Activated CD4-positive, CD25-positive, alpha-beta regulatory T cell treated with anti-CD3 and anti-CD28 coated beads, Interleukin-2, amount 50 U/mL, for 24 hours (primary cell): ENCODE results near the gene THSD1.
"Not testable (repeated sequence)": the region's sequence is repeated elsewhere in the genome, so short reads cannot be mapped to it uniquely, and the experiment has no call there.

Experiments
- ATAC-seq, 2 donors: fragments of 150-1000 bp; cut with Tn5 transposase; one replicate each; pipeline ENCODE4 v1.10.0; 2021; ENCODE audit warnings: mild to moderate bottlenecking in 1 of 2, moderate library complexity in 1 of 2

The THSD1 gene

DNA sequence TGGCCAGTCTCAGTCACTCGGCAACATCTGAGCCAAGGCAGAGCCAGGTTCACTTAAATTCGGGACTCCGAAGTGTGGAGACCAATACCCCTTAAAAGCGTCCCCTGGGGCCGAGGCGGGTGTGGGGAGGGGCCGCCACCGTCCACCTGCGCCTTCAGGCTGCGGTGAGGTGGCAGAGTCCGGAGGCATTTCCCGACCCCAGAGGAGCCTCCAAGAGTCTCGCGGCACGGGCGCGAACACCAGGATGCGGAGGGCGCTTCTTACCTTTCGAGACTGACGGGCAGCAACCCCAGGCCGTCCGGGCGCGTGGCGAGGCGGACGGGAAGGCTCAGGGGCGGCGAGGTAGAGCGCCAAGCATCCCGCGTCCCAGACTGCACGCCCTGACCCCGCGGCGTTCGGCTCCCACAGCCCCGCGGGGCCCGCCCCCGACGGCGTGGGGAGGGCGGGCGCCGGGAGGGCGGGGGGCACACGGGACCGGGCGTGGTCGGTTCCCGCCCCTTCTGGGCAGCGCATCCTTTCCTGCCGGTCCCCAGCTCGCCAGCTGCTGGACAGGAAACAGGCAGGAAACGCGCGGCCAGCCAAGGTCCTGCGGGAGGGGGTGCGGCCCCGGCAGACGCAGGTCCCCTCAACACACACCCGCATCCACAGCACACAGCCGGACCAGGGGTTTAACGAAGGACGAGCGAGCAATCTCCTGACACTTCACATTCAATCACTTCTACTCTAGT, at the start of gene THSD1:
Gene THSD1 (minus strand): TSS at position 406 of the 728 bp plus-strand sequence. CDS start 3,572 bp downstream, outside the sequence.
- ATAC-seq: peak; percentile 38 to 53

- peak; percentile 40 to 55 for ATAC-seq
These were observed 49.7 kb upstream of the THSD1 start for GRCh38 chr13:52455677-52456041.

DNA sequence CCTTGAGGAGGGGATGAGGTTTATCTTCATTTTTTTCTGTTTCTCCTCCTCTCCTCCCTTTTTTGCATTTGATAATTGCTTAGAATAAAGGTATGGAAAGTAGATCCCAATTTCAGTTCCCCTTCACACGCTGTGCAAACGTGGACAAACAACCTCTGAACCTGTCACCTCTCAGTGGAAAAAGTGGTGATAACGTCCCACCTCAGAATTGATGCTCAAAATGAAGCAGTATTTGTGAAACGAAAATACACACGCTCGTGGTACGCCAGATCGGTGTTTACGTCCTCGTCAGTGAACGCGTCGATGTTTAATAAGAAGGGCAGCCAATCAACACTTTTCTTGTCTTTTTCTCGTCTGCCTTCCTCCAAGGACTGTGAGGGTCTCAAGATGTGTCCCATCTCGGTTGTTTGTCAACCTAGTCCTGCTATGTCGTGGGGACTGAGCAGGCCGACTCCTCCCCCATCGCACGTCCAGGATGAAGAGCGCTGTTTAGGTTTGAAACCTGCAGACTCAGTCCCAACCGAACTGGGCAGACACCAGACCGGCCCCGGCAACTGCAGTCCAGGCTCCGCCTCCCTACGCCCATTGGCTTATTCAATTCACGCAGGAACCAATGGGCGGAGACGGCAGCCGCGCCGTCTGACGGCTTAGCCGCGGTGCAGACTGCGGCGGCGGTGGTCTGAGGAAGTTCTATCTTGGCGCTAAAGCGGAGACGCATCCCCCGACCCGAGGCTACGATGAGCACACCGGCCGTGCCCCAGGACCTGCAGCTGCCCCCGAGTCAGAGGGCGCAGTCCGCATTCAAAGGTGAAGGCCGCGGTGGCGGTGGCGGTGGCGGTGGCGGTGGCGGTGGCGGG, 49.1 kb upstream of the THSD1 start, which contains the start of gene CKAP2:
Gene CKAP2 (plus strand): TSS at position 659 of the 857 bp plus-strand sequence. CDS start 79 bp downstream, at position 738.
- ATAC-seq: peak; percentile 82 to 83

DNA sequence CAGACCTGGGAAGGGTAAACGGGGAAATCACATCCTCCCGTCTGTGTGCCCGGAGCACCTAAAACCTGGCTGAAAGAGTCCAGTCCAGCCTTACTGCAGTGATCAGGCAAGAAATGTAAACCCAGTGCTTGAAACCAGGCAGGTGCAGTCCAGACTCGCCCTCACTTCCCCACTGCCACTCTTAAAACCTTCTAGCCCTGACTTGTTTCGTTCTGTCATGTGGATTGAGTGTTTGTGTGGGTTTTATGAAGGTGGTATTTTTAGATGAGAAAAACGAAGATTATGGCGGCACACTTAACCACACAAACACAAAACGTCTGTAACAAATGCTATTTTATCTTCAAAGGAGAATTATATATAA, 48.5 kb upstream of the THSD1 start:
- ATAC-seq: no peak

- no peak for ATAC-seq
These were observed 46.5 kb upstream of the THSD1 start for GRCh38 chr13:52452470-52452869.

DNA sequence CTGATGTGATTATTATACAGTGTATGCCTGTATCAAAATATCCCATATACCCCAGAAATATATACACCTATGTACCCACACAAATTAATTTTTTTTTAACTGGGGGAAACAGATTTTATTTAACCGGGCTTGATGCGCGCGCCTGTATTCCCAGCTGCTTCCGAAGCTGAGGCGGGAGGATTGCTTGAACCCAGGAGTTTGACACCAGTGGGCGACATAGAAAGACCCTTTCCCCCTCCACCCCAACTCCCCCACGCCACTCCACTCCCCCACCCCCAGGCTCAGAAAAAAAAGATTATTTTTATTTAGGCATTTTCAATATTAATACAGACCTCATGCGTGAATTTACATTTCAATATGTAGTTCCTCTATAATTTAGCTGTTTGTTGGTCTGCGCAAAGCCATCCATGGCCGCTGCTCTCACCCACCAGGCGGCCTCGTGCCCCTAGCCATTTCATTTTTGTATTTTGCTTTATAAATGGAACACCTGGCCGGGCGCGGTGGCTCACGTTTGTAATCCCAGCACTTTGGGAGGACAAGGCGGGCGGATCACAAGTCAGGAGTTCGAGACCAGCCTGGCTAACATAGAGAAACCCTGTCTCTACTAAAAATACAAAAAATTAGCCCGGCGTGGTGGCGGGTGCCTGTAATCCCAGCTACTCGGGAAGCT, 45.3 kb upstream of the THSD1 start:
- no peak for ATAC-seq

DNA sequence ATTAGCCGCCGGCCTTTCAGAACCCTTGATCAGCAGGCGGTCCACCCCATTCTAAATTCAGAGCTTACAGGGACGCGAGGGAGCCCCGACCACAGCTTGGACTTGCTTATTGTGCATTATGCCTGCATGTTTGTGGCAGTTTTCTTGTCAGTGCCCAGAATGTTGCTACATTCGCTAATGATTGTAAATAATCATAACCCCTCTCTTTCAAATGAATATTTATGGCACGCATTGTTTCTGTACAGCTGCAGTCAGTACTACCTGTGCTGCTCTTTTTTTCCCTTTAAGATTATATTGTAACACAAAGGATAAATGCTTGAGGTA, 44.8 kb upstream of the THSD1 start:
- no peak for ATAC-seq

DNA sequence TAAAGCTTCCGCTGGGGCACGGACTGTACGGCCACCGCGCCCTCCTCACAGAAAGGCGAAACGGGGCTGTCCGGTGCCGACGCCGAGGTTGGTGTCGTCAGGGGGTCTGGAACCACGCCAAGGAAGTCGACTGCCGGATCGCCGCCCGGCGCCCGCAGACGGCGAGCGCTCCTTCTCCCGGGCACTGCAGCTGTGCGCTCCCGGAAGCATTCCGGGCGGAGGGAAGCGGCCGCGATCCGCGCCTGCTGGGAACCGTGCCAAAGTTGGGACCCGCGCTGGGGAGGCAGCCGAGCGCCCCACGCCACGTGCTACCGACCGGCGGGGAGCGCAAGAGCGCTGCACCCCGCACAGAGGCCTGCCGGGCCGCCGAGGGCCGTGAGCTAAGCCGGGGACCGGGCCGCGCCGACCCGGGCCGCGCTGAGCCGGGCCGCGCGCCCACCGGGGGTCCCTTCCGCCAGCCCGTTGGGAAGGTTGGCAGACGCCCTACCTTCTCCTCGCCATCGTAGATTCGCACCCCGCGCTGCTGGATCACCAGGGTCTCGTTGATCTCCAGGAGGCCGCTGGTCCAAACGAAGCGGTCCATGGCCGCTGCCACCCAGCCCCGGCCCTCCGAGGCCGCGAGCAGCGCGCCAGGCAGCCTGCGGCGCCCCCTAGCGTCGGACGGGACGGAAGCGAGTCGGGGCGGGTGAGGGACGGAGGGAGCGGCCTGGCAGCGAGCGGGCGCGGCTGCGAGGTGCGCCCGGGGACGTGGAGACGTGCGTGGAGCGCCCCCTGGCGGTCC, 44.2 kb upstream of the THSD1 start, which contains the start of gene VPS36:
Gene VPS36 (minus strand): TSS at position 623 of the 781 bp plus-strand sequence. CDS start 40 bp downstream, at position 583.
- peak; percentile 76 to 79 for ATAC-seq

- ATAC-seq: no peak
These were observed 43.5 kb upstream of the THSD1 start for GRCh38 chr13:52449331-52450011.

GRCh38 chr13:52447815-52448552, 42.0 kb upstream of the THSD1 start:
- no peak for ATAC-seq

DNA sequence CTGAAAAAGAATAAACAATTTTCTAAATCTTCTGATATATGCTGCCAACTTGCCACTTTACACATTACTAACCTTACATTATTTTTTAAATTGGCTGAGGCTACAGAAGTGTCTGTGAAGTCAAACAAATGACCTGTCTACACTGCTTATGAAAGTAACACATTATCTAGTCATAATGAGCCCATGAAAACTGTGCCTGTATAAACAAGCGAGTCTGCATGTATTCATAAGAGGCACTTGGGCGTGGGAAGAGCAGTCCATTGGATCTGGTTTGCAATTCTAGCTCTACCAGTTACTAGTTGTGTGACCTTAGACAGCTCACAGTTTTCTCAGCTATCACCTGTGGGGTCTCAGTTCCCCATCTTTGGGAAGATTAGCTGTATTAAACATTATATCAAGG, 41.4 kb upstream of the THSD1 start:
- ATAC-seq: peak in 1 of 2 donors; percentile 16

DNA sequence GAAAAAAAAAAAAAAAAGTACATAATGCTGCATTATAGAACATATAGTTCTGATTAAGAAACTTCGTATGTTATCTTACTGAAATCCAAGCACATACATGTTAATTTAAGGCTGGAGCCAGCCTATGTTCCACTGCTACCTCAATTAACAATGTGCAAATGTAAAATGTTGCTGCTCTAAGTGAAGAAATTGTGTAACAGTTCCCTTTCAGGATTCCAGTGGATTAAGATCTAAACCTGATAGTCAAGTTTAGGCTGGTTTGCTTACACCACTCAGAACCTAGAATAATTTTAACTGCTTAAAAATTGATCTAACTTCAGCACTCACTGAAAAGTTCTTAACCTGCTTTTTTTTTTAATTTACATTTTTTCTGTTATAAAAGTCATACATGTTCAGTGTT, 40.3 kb upstream of the THSD1 start:
- ATAC-seq: no peak

- ATAC-seq: no peak
These were observed 26.5 kb upstream of the THSD1 start for GRCh38 chr13:52432456-52432855.

GRCh38 chr13:52428295-52428694, 22.3 kb upstream of the THSD1 start:
- no peak for ATAC-seq

DNA sequence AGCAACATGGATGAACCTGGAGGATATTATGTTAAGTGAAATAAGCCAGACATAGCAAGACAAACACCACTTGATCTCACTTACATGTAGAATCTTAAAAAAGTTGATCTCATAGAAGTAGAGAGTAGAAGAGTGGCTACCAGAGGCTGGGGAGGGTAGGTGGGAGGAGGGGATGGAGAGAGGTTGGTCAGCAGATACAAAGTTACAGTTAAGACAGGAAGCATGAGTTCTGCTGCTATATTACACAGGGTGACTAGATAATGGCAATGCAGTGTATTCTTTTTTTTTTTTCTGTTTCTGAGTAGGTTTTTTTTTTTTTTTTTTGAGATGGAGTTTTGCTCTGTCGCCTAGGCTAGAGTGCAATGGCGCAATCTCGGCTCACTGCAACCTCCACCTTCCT, 15.2 kb upstream of the THSD1 start:
- ATAC-seq: no peak

DNA sequence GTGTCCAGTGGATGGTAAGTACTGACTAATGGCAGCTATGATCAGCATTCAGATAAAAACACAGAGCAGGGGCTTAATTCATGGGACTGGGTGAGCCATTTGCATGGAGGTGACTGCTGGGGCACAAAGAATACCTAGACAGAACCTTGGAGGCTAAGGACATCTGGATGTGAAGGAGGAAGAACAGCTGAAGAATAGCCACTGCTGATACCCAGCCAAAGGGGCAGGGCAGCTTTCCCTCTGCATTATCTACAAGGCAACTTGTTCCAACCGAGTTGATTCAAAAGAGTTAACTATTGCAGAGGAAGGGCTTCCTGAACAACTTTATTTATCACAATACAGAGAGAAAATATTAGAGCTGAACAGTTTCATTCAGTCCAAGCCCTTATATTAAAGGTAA, 13.1 kb upstream of the THSD1 start:
- no peak for ATAC-seq

GRCh38 chr13:52414963-52415362, 9.0 kb upstream of the THSD1 start:
- ATAC-seq: no peak

- no peak for ATAC-seq
These were observed 8.1 kb upstream of the THSD1 start for GRCh38 chr13:52414051-52414450.

- ATAC-seq: no peak
These were observed 6.2 kb upstream of the THSD1 start for GRCh38 chr13:52412128-52412527.

DNA sequence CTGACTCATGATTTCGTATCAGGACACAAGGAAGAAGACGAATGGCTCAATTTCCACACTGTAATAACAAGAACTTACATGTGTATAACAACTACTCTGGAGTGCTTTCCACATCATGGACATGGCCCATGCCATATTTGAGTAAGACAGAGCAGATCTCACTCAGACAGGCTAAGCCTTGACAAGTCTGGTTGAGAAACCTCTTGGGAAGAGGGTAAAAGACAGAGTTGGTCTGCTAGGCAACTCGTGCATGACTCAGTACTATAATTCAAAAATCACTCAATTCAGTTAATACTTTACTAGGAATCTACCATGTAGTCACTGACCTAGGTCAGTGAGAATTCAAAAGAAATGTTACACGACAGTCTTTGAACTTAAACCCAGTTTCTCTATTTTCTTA, 5.7 kb upstream of the THSD1 start:
- ATAC-seq: peak in 1 of 2 donors; percentile 48

GRCh38 chr13:52408071-52408658, 2.2 kb upstream of the THSD1 start:
- ATAC-seq: not testable (repeated sequence)
